Sigmoid colon (tissue), 4 donors: ENCODE measurements around the gene LAMTOR2.

Source experiments
- CTCF ChIP-seq, 4 experiments: fragments of 450-650 bp in 3 of 4; fragments of 200-600 bp in 1 of 4; IDR thresholded peaks; one replicate each; pipeline ENCODE4 v1.5.1; 2016 to 2019; ENCODE audit warnings: antibody characterized with exemption in 4 of 4, mild to moderate bottlenecking in 3 of 4, moderate library complexity in 2 of 4
- EP300 ChIP-seq, 4 donors: sonication (generic); formaldehyde crosslinking; IDR thresholded peaks; one replicate each; pipeline ENCODE4 v1.6.1; 2017; ENCODE audit warnings: antibody characterized with exemption in 4 of 4
- POLR2A ChIP-seq, 2 donors: fragments of 450-650 bp; IDR thresholded peaks; one replicate each; pipeline ENCODE4 v1.6.1; 2016; ENCODE audit warnings: antibody characterized with exemption in 2 of 2, mild to moderate bottlenecking in 2 of 2, moderate library complexity in 2 of 2
- POLR2AphosphoS5 ChIP-seq, 4 donors: sonication (generic); formaldehyde crosslinking; IDR thresholded peaks; one replicate each; pipeline ENCODE4 v1.6.1; 2017; ENCODE audit warnings: antibody characterized with exemption in 4 of 4

- no peak for TF ChIP-seq EP300 (IDR thresholded peaks at IDR 0.05)
- no peak for TF ChIP-seq CTCF (IDR thresholded peaks at IDR 0.05)
- no peak for TF ChIP-seq POLR2AphosphoS5 (IDR thresholded peaks at IDR 0.05)
- TF ChIP-seq POLR2A (IDR thresholded peaks at IDR 0.05) = no peak
Observed at GRCh38 chr1:156064615-156065014, 10.0 kb downstream of the LAMTOR2 start.
